GM12865 (cell line): ENCODE results near the gene TSPAN14.

Source experiments
- DNase-seq: peaks from one replicate; pipeline ENCODE4 v3.0.0; 2010; ENCODE audit warnings: low read depth
- H3K4me3 ChIP-seq: 2 replicates; pipeline ENCODE4 v1.5.1; 2011; ENCODE audit warnings: mild to moderate bottlenecking, low read depth, low read length, control low read depth
- TF ChIP-seq, protein P1 (sequence below): IDR thresholded peaks from 2 replicates; pipeline ENCODE4 v1.5.1; 2011; ENCODE audit warnings: low read length, control low read depth, low read depth, inconsistent platforms; ENCODE audit not compliant: insufficient read depth; ENCODE audit errors: missing control alignments

The TSPAN14 gene

DNA sequence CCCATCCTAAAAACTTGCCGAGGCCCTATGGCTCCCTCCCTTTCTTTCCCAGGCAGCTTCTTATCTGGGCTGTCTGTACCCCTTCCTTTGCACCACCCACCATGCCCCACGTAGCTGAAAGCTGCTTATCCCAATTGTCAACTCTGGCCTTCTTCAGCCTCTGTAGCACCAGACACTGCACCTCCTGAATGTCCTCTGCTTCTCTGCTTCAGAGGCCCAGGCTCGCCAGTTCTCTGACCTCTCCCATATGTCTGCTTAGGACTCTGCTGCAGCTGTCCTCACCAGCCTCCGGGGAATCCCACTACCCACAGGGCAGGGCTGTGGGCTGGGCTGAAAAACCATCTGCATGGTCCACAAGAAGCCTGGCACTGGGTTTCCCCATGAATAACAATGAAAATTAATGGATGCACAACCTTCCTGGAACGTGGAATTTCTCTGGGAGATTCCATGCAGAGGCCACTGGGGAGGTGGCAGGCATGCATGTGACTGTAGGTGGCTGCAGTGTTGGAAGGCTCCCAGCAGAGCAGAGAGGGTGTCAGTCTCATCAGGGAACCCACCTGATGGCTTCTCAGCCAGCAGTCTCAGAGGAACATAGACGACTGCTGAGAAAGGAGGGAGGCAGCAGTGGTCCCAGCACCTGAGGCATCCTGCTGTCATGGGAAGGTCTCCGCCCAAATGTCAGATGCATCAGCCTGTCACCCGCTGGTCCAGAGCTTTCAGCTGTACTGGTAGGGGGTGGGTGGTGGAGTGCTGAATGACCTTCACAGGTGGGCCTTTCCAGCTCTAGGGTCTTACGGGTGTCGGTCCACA, 66.8 kb downstream of the TSPAN14 start:
- no peak for DNase-seq
- no peak overlapping the region for H3K4me3 ChIP-seq
- TF ChIP-seq, protein P1, sequence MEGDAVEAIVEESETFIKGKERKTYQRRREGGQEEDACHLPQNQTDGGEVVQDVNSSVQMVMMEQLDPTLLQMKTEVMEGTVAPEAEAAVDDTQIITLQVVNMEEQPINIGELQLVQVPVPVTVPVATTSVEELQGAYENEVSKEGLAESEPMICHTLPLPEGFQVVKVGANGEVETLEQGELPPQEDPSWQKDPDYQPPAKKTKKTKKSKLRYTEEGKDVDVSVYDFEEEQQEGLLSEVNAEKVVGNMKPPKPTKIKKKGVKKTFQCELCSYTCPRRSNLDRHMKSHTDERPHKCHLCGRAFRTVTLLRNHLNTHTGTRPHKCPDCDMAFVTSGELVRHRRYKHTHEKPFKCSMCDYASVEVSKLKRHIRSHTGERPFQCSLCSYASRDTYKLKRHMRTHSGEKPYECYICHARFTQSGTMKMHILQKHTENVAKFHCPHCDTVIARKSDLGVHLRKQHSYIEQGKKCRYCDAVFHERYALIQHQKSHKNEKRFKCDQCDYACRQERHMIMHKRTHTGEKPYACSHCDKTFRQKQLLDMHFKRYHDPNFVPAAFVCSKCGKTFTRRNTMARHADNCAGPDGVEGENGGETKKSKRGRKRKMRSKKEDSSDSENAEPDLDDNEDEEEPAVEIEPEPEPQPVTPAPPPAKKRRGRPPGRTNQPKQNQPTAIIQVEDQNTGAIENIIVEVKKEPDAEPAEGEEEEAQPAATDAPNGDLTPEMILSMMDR: no peak

DNA sequence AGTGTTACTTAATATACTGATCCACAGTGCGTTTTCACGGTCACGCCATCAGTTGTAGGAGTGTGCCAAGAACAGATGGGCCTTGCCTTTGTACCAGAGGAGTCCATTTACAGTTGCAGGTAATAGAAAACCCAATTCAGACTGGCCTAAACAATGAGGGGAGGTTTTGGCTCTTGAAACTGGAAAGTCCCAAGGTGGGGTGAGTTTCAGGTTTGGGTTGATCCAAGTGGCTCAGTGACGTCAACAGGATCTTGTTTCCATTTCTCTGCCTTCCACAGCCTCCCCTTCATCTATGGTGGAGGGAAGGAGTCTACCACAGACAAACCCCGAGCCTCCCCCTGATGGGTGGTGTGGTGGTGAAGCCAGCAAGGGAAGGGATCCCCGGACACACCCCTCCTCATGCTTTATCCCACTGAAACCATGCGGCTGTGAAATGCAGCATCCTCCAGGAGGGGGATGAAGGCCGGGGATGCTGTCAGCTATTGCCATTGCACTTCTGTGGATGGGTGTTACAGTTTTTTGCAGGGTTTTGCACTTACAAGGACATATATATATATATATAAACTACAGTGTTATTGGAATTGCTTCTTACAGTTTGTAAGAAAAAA, 68.8 kb downstream of the TSPAN14 start:
- peak; percentile 33 for DNase-seq
- TF ChIP-seq, protein P1: no peak
- H3K4me3 ChIP-seq: no peak overlapping the region

DNA sequence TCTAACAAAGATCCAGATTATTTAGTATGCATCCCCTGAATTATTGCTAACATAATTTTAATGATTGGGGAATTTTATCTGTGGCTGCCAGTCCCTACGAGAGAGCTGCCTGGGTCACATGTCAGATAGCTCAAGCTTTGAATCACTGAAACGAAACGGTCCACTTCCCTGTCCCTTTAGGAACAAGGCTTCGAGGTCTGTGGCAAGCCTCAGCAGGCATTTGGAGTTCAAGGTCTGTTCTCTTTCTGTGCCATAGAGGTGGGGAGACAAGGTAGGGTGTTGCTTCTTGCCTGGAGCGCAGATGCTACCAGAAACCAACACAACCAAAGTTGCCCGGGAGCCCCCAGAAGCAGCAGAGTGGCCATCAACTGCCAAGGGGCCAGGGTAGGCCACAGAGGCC, 69.7 kb downstream of the TSPAN14 start:
- TF ChIP-seq, protein P1: no peak
- H3K4me3 ChIP-seq: no peak overlapping the region
- no peak for DNase-seq

DNA sequence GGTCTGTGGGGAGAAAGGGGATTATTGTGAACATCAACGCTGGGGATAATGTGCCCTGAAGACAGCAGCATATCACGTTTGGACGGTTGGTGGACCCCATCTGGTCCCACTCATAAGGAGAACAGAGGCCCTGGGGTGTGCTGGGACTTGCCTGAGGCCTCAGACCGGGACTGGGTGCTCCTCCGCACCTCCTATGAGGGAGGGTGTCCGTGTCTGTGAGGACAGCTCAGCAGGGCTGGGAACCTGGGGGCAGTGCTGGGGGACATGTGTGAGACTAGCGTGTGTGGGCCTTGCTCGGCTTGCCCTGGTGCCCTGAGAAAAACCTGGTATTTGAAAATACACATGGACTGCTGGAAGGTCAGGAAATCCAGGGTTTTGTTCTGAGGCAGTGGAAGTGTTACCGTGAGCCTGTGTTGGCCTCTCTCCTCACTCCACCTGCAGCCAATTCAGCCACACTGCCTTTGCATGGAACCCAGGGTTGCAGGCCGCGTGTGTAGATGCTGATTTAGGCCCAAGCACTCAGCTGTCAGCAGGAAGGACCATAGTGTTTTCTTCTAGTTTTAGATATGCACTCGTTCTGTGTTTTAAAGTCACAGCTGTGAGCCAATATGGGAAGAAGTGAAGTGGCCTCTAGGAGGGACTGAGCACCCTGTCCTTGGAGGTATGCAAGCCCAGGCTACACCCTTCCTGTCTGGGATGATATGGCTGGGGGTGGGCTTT, 70.2 kb downstream of the TSPAN14 start:
- no peak overlapping the region for H3K4me3 ChIP-seq
- TF ChIP-seq, protein P1: no peak
- DNase-seq: no peak

DNA sequence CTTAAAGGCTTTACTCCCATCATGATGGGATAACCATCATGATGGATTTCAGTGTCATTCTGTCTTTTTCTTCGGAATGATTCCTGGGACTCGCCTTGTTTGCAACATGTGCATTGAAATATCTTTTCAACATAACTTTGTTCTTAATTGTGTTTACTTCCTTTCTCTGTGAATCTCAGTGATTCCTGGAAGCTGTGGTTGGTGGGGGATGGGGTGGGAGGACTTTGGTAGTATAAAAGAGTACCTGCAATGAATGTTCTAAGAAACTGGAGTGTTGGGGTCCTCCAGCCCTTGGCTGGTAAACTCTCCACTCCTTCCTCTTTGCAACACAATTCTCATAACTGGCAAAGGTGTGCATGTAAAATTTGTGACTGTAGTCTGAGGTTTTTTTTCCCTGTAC, 72.1 kb downstream of the TSPAN14 start:
- no peak for DNase-seq
- no peak overlapping the region for H3K4me3 ChIP-seq
- TF ChIP-seq, protein P1: no peak

DNA sequence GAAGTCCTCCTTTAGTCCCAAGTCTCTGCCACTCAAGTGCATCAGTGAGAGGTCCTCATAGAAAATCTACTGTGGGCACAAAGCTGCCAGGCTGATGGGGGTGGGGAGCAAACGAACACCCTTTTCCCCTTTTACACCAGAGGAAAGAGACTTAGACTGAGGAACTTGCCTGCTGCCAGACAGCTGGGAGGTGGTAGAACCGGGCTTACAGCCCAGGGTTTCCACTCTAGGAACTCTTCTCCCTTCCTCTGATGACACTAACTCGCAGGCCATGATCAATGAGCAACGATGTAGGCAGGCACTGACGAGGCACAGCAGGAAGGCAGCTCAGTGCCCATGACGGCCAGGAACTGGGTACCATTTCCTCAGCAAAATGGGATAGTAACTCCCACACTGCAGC, 72.6 kb downstream of the TSPAN14 start:
- no peak for DNase-seq
- TF ChIP-seq, protein P1: no peak
- H3K4me3 ChIP-seq: no peak overlapping the region
